RWPE1 (cell line): ENCODE measurements around the gene UNC5A.

Experiments used
- CTCF ChIA-PET: fragments of 350-600 bp; sonication (Branson Sonifier 250); formaldehyde crosslinking; extraction: SDS; loops from one replicate; lab custom pipeline; 2021; lab: Yijun Ruan, JAX
- POLR2A ChIA-PET: fragments of 400-600 bp; formaldehyde crosslinking; extraction: SDS; loops from one replicate; lab custom pipeline; 2020; ENCODE audit warnings: antibody characterized with exemption; ENCODE audit not compliant: low non-redundant PET; lab: Yijun Ruan, JAX
- DNase-seq: peaks from one replicate; pipeline ENCODE4 v3.0.0; 2012; ENCODE audit warnings: low spot score
- H3K27ac ChIP-seq: fragments of 450-650 bp; 2 replicates; pipeline ENCODE4 v1.5.1; 2017
- CTCF ChIP-seq: fragments of 450-650 bp; conservative IDR thresholded peaks from 2 replicates; pipeline ENCODE4 v1.5.1; 2017; ENCODE audit warnings: low read depth, mild to moderate bottlenecking

Gene UNC5A

GRCh38 chr5:176851380-176851779 is 41.0 kb downstream of the UNC5A start:
- DNase-seq = no peak

GRCh38 chr5:176851871-176852658 is 41.7 kb downstream of the UNC5A start:
- no peak overlapping the region for H3K27ac ChIP-seq
- ChIA-PET CTCF (interaction anchor here (0.9 to 1.2 kb wide), 3 partner anchors 27 to 194 kb away, joined by 3 to 4 read pairs (median 3); no protein-coding TSS in a partner anchor), POLR2A (no interaction called here)

More at GRCh38 chr5:176851380-176851779, 41.0 kb downstream of the UNC5A start:
- ChIA-PET POLR2A (no interaction called here), CTCF (interaction anchor here (0.9 kb wide), 1 partner anchor 191 kb away, joined by 4 read pairs; no protein-coding TSS in a partner anchor)
- no peak overlapping the region for H3K27ac ChIP-seq
- no peak for TF ChIP-seq CTCF

GRCh38 chr5:176853151-176853778 is 42.9 kb downstream of the UNC5A start:
- POLR2A ChIA-PET = no interaction called here
- H3K27ac ChIP-seq = no peak overlapping the region
- DNase-seq = no peak
- no peak for TF ChIP-seq CTCF
- CTCF ChIA-PET = interaction anchor here (0.6 to 1.2 kb wide), 3 partner anchors 26 to 432 kb away, joined by 3 to 5 read pairs (median 3); no protein-coding TSS in a partner anchor

More at GRCh38 chr5:176851871-176852658, 41.7 kb downstream of the UNC5A start:
- no peak for DNase-seq
- TF ChIP-seq CTCF = no peak

- ChIA-PET POLR2A (no interaction called here), CTCF (no interaction called here)
- no peak for TF ChIP-seq CTCF
Measured at GRCh38 chr5:176854164-176854563, 43.8 kb downstream of the UNC5A start.

GRCh38 chr5:176855598-176855997 is 45.2 kb downstream of the UNC5A start:
- TF ChIP-seq CTCF = no peak
- DNase-seq = no peak
- ChIA-PET CTCF (no interaction called here), POLR2A (no interaction called here)
- H3K27ac ChIP-seq = no peak overlapping the region

More at GRCh38 chr5:176854164-176854563, 43.8 kb downstream of the UNC5A start:
- no peak overlapping the region for H3K27ac ChIP-seq
- no peak for DNase-seq

- H3K27ac ChIP-seq = no peak overlapping the region
- POLR2A ChIA-PET = no interaction called here
- no peak for TF ChIP-seq CTCF
- CTCF ChIA-PET = no interaction called here
- no peak for DNase-seq
Measured at GRCh38 chr5:176856746-176857145, 46.4 kb downstream of the UNC5A start.
